C4-2B (cell line): ENCODE measurements around the gene TMEM106C.

ENCODE experiments used
- H3K27ac ChIP-seq: fragments of 450-650 bp; 2 replicates; pipeline ENCODE4 v1.5.1; 2017
- ZFX ChIP-seq: fragments of 450-650 bp; IDR thresholded peaks from 2 replicates; pipeline ENCODE4 v1.6.1; 2017
- TF ChIP-seq, protein P1 (sequence below): fragments of 450-650 bp; conservative IDR thresholded peaks from 2 replicates; pipeline ENCODE4 v1.5.1; 2017; ENCODE audit warnings: mild to moderate bottlenecking

TMEM106C gene

DNA sequence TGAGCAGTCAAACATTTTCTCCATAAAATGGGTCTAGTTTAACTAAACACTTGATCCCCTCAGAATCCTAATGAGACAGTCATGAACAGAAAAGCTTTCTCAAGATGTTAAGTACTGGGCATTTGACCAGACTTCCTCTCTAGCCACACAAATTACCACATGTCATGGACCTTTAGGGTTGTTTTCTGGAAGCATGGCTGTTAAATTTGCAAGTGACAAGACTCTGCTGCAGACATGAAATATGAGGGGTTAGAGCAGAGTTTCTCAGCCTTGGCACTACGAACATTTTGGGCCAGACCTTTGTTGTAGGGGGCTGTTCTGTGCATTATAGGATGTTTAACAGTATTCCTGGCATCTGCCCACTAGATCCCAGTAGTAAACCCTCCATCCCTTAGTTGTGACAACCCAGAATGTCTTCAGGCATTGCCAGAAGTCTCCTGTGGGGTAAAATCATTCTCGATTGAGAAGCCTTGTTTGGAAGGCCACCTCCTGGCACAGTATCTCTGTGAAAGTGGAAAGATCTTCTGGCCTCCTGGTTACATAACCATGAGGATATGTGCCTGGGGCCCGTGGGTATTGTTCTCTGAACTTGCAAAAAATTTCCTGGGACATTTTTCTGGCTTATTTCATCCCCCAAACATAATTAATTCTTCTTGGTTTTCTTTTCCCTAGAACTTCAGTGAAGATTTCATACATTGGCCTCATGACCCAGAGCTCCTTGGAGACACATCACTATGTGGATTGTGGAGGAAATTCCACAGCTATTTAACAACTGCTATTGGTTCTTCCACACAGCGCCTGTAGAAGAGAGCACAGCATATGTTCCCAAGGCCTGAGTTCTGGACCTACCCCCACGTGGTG is 4.3 kb downstream of the TMEM106C start:
- TF ChIP-seq, protein P1, sequence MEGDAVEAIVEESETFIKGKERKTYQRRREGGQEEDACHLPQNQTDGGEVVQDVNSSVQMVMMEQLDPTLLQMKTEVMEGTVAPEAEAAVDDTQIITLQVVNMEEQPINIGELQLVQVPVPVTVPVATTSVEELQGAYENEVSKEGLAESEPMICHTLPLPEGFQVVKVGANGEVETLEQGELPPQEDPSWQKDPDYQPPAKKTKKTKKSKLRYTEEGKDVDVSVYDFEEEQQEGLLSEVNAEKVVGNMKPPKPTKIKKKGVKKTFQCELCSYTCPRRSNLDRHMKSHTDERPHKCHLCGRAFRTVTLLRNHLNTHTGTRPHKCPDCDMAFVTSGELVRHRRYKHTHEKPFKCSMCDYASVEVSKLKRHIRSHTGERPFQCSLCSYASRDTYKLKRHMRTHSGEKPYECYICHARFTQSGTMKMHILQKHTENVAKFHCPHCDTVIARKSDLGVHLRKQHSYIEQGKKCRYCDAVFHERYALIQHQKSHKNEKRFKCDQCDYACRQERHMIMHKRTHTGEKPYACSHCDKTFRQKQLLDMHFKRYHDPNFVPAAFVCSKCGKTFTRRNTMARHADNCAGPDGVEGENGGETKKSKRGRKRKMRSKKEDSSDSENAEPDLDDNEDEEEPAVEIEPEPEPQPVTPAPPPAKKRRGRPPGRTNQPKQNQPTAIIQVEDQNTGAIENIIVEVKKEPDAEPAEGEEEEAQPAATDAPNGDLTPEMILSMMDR: no peak
- no peak for TF ChIP-seq ZFX
- H3K27ac ChIP-seq: no peak overlapping the region

DNA sequence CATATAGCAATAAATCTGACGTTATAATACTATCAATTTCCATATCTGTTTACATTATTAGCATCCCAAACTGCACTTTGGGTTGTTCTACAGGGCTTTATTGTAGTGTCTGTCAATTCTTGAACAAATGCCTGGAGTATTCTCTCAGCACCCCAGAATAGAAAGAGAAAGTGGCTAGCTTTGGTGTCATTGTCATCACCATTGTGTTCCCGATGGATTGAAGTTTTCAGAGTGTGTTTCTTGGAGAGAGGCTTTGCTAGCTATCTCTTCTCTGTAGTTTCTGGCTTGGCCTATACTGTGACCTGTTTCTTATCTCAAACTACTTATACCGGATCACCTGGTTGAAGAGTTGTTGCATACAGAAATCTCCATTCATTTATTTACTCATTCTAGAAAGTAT is 6.4 kb downstream of the TMEM106C start:
- H3K27ac ChIP-seq: no peak overlapping the region

DNA sequence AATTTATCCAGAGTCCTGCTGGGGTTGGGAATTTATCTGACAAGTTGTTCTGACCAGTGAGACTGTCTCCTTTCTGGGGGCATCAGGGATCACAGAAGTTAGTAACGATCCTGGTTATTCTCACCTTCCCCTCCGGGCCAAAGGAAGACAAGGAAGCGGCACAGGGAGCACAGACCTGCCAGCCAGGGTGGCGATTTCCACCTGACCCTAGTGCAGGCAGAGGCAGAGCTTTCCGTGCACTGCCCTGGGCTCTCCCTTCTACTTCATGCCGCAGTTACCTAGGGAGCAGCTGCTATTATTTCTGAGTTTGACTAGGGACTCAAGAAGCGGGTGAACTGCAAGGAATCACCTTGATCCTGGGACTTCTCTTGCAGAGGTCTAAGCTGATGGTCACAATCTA is 7.4 kb downstream of the TMEM106C start:
- H3K27ac ChIP-seq: no peak overlapping the region
- no peak for TF ChIP-seq ZFX
- TF ChIP-seq, protein P1: no peak

More for the DNA sequence above, 6.4 kb downstream of the TMEM106C start:
- no peak for TF ChIP-seq ZFX

DNA sequence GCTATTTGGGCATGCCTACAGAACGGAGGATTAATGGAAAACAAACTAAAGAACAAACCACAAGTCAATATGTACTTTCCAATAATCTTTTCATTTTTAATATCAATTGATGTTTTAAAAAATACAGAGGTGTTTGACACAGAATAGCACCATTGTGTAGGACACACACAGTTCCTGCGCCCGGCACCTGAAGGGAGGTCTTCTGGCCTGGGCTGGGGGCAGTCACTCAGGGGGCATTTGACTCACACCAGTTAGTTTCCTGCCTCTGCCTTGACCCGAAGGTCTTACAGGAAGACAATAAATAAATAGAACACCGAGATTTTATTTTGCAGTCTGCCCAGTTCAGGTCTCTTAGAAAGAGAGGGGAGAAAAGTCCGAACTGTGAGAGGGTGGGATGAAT is 9.5 kb downstream of the TMEM106C start:
- TF ChIP-seq ZFX: no peak
- TF ChIP-seq, protein P1: no peak
- H3K27ac ChIP-seq: no peak overlapping the region

DNA sequence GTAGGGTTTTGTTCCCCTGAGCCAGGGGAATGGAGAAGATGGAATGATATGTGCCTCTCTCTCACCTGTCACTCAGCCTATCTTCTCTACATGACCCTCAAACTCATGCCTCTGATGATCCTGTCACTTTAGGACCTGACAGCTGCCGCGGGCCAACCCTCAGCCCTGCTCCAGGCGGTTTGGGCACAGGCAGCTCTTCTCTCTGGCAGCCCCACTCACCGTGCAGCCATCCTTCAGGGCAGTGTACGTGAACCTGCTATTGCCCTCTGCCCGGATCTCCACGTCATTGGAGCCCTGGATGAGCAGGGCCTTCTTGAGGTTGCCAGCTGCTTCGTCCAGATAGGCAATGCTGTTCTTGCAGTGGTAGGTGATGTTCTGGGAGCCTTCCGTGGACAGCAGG is 10.5 kb downstream of the TMEM106C start:
- TF ChIP-seq, protein P1: no peak
- no peak for TF ChIP-seq ZFX

DNA sequence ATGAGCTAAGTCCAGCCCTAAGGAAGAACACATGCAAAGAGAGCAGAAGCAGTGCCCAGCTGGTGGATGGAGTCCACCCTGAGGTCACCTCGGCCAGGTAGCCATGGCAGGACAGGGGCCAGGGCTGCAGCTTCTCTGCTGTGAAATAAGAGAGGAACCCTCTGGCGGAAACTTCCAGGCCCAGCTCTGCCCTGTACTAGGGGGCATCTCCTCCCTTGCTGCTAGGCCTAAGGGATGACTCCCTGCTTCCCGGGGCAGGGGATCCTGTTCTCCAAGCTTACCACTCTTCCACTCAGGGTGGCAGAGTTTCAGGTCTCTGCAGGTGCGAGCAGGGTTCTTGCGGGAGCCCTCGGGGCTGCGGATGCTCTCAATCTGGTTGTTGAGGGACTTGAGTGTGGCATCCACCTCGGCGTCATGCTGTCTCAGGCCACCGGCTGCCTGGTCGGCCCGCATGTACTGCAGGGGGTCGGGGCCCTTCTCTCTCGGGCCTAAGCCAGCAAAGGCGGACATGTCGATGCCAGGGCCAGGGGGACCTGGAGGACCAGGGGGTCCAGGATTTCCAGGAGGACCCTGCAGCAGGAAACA is 11.7 kb downstream of the TMEM106C start:
- no peak for TF ChIP-seq ZFX
- TF ChIP-seq, protein P1: no peak
- no peak overlapping the region for H3K27ac ChIP-seq

More for the DNA sequence above, 10.5 kb downstream of the TMEM106C start:
- no peak overlapping the region for H3K27ac ChIP-seq

DNA sequence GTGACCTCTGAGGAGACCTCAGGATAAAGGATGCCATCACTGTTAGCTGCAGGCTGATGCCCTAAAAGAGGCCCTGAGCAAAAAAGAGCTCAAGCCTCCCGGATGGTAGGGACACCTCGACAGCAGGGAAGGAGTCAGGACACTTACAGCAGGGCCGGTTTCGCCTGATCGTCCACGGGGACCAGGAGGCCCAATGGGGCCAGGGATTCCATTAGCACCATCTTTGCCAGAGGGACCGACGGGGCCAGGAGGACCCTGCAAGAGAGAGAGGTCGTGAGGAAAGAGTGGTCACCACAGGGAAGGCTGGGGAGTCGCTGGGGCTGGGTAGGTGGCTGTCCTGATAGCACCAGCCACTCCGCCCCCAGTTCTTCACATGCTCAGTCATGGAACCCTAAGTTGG is 12.4 kb downstream of the TMEM106C start:
- no peak for TF ChIP-seq ZFX
- TF ChIP-seq, protein P1: no peak
- no peak overlapping the region for H3K27ac ChIP-seq
